Left ventricle myocardium superior (tissue), 1 donor: Measurements from ENCODE around the gene MAPK7. TPM values are rescaled to one million over a fixed set of nuclear protein-coding genes. Genes with fewer than 3 reads are reported as not detected.
"Not testable (repeated sequence)": the region's sequence is repeated elsewhere in the genome, so short reads cannot be mapped to it uniquely, and the experiment has no call there.

Experiments
- ATAC-seq: fragments of 200-7000 bp; cut with Tn5 transposase; one replicate; pipeline ENCODE4 v1.9.1; 2020; ENCODE audit warnings: mild to moderate bottlenecking, moderate library complexity
- DNase-seq: peaks from one replicate; pipeline ENCODE4 v3.0.0-alpha.2; 2020
- intact Hi-C: fragments of 100-400 bp; cut with micrococcal nuclease; formaldehyde crosslinking; loops from one replicate; pipeline ENCODE4 v1.11.0; 2022
- total RNA-seq: library from RNA; stranded (reverse); fragmentation: NEBNext Ultra II Directional; extraction: Animal tissue kit (Norgen Biotek cat#: 25700); gene quantifications from one replicate; pipeline ENCODE4 v1.2.1, GENCODE V29; 2021
- donor health status: DM: no; HTN: yes; CAD: no; lungs with severe emphysema.

Gene MAPK7
- total RNA-seq, 1 donor from 2014 or later, result 10.7 TPM

DNA sequence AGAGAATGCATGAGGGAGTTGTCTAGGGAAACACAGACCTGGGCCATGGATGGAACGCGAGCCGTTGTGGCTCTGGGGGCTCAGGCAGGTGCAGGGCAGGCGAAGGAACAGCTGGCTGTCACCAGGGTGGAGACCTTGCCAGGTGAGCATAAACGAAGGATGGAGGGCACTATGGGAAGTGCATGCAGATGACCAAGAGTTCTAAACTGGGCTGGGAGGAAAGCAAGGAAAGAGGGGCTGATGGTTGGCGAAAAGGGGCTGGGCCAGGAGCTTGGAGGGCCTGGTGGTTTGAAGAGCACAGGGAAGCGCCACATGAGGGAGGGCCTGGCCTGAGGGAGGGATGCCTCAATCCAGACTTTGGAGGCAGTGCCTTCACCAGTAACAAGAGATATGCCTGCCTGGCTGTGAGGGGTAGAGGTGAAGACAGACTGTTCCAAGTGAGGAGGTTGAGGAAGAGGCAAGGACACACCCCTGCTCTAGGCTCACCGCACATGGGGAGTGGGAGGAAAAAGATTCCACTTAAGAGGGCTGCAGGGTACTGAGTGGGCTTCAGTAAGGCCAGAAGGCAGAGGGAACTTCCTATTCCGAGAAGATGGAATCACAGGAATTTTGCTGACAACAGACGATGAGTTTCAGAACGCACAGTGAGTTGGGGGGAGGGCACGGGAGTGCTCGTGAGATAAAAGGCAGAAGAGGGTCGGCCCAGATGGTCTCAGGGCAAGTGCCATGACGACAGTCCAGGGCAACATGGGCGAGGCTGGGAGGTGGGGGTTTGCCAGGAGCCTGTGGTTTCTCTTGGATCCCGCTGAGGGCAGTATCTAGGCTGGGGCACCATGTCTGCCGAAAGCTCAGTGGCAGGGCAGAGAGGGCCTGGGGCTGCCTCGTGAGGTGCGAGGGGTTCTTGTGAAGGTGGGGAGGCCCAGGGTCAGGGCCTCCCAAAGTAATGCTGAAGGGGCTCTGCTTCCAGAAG is 36.4 kb upstream of the MAPK7 start:
- no peak for DNase-seq
- intact Hi-C loops, result no loop called here
- ATAC-seq, result no peak

DNA sequence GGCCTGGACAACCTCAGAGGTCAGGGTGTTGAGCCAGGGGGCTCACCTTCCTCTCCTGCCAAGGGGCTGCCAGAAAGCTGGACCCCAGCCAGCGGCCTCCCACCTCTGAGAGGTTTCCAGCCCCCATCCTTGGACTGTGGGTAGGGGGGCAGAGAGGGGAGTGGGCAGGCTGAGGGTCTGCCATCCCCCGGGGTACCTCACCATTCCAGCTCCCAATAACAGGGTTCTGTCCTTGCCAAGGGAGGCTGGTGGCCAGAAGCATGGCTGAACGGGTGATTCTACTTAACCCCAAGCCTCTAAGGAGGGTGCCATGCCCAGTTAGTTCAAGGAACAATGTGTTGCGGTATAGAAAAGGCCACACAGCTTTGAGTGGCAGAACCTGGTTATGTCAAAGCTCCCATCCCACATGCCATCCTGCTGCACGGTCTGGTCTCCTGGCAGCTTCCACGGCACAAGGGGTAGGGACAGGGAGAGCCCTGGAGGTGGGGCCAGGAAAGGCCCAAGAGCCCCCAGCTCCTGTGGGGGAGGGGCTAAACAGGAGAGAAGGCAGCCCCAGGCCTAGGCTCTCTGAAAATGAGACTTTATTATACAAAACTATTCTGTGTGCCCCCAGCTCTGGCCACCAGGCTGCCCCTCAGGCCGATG is 35.6 kb upstream of the MAPK7 start:
- intact Hi-C loops, result no loop called here
- DNase-seq (no peak), ATAC-seq (no peak)

DNA sequence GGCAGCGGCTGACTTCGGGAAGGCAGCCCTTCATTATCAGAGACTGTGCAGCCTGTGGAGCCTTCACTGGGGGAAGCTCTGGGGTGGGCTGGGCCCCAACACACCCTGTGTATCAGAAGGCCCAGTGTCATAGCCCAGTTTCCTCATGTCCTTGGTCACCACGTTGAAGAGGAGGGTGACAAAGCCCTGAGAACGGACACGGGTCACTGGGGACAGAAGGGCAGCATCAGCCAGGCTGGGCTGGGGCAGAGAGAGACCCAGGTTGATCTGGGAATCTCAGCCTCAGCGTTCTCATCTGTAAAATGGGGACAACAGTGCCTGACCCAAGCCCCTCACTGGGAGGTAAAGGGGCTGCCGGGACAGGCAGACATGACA is 35.1 kb upstream of the MAPK7 start:
- intact Hi-C loops, result no loop called here
- DNase-seq (no peak), ATAC-seq (no peak)

DNA sequence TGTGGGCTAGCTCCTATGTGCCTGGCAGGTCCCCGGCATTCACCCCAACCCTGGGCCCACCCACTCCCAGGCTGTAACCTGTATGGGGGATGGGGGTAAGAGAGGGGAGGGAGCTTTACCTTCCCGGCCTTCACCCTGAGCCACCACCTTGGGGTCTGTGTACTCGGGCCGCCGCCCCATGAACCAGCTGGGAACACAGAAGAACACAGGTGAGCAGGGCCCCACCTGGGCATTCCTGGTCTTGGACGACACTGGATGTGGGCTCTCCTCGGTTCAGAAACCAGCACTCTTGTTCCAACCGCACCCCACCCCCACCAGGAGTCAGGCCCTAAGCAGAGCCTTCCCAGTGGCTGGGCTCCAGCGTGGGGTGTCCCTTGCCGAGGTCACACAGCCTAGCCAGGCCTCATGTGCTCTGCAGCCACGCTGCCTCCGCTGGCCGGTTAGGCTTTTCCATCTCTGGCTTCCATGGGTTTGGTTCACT is 34.6 kb upstream of the MAPK7 start:
- intact Hi-C loops, result no loop called here
- ATAC-seq, result no peak
- no peak for DNase-seq

DNA sequence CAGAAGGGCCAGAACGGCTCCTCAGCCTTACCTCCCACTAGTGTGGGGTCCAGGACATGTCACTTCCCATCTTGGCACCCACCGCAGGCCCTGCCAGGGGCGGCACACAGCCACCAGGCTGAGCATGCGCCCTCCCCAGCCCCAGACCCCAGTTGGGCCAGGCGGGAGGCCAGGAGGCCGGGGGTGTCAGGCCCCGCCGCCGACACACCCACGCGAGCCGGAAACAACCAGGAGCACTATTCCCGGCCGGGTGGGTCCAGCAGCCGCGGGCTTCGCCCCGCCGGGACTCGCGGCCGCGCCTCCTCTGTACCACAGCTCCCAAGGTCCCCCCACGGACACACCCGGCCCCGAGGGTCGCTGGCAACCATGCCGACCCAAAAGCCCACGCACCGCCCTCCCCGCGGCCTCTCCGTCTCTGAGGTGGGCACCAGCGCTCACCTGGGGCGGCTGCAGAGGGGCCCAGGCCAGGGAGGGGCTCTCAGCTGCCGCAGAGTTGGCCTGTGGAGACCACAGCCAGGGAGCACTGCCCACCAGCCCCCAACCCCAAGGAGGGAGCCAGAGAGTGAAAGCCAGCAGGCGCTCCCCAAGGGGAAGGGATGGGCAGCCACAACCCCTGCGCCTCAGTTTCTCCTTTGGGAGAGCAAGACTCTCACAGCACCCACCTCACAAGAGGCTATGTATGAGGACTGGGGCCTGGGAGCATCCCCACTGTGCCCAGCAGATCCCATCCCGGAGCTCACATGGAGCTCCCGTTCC is 33.8 kb upstream of the MAPK7 start:
- ATAC-seq (no peak), DNase-seq (no peak)
- intact Hi-C loops, result no loop called here

DNA sequence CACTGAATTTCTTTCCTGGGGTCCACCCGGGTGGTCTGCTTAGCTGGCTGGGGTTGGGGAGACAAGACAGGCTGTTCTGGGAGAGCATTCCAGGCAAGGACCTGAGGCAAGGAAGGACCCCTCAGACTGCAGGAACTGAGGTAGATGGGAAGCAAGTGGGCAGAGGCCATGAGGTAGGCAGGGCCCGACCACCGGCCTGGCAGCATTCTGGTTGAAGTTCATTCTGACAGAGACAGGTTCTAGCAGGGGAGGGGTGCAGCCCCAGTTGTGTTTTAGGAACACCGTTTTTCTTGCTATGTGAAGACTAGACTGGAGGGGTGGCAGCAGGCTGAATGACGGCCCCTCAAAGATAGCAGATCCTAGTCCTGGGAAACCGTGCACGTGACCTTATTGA is 33.2 kb upstream of the MAPK7 start:
- DNase-seq (no peak), ATAC-seq (no peak)
- intact Hi-C loops, result no loop called here

DNA sequence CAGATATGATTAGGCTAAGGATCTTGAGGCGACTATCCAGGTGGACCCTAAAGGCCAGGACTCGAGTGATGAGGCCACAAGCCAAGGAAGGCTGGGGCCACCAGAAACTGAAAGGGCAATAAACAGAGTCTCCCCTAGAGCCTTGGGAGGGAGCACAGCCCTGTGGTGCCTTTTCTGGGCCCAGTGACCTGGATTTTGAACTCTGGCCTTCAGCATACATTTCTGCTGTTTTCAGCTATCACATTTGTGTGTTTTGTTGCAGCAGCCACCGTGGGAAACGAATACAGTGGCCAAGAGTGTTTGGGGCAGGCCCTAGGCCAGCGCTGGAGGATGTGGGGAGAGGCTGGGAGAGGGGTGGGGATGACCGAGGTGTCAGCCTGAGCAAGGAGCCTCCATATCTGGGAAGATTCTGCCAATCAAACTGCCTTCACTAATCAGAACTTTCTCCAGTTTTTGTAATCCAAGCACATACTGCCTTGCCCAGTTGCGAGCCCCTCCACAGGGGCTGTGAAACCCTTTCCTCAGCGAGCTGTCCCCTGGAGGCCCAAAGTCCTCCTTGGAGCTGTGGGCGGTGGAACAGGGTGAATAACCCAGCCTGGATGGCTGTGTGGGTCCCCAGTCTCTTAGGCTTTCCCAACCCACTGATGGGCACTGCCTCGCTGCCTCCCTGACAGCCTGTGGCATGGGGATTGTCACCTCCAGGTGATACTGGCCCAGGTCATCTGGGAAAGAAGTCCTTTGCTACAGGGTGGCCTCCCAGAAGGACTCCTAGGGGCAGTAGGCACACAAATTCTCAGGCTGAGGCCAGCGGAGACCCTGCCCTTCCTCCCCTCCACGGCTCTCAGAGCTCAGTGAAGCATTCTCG is 32.6 kb upstream of the MAPK7 start:
- DNase-seq, result no peak
- intact Hi-C loops, result no loop called here
- ATAC-seq, result no peak

DNA sequence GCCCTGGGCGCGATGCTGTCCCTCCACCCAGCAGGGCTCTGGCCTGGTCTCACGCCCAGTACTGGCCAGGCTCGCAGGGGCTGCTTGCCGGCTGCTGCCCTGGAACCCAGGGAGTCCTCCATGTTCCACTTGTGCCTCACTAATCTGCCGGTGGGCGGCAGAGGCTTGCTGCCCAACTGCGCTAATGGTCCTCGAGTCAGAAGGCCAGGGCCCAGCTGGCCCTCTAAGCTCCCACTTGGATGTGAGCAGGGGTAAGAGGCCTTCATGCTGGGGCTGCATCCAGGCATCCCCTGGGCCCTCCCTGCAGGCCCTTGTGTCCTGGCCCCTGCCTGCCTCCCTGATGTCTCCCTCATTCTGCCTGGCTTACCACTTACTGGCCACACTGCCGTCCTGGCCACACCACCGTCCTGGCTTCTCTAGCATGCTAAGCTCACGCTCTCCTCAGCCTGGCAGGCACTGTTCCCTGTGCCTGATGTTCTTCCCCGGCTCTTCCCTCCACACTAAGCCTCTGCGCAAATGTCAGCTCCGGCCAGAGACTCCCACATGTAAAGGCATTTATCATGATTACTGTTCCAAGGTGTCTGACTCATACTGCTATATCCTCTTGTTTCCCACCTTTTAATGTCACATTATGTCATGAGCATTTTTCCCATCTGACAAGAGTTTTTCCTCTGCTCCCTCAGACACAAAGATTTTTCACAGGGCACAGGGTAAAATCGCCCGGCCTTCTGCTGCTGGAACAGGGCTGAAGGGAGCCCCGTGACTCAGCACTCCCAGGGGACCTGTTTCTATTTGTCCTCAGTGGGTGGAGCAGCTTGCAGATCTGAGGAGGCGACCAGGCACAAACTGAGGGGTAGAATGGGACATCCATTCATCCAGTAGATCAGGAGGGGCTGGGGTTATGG is 31.7 kb upstream of the MAPK7 start:
- DNase-seq (peak; percentile 80), ATAC-seq (peak; percentile 69)
- intact Hi-C loops, result no loop called here

DNA sequence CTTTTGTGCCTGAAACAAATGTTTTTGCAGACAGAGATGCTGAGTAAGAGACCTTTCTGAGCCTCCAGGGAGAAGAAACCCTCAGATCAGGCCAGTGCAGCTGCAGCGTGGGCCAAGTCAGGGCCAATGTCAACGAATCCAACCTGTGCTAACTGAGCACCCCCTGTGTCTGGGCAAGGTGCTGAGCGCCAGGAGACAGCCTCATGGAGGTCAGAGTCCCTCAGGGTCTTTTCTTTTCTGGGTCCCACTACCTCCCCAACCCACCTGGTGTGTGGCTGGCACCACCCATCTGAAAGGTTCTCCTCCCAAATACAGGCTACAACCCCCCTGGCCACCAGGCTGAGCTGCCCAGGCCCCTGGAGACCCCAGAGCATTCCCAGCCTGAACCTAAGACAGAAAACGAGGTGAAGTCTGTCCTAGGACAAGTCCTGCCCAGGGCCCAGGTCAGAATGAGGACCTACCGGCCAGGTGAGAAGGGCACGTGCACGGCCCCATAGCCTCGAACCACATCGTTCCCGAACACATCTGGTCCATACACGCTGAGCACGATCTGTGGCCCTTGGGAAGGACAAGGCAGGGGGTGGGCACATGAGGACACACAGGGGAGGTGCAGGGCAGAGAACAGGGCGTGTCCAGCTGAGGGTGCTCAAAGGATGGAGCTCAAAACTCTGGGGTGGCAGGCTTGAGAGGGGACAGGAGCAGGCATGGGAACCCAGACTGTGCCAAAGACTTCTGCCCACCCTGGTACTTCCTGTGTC is 30.8 kb upstream of the MAPK7 start:
- intact Hi-C loops, result no loop called here
- no peak for DNase-seq
- no peak for ATAC-seq

DNA sequence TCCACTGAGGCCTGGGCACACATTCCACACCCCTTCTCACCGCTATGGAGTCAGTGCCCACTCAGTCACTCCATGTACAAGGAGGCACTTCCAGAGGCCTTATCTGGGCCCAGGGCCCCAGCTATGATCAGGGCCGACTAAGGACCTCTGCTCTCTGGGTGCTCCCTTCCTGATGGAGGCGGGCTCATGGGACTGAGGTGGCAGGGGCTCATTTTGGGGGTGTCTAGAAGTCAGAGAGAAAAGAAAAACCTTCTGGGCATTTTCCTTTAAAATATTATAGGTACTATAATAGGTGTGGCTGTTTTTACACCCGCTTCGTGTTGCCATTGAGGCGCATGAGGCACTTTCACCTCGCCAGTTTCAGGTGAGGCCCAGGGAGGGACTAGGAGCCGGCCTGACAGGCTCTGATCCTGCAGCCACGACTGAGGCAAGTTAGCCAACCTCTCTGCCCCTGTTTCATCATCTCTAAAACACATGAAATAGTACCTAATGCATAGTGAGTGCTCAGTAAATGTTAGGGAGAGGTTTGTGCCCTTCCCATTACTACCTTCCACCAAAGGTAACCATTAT is 30.1 kb upstream of the MAPK7 start:
- ATAC-seq (no peak), DNase-seq (no peak)
- intact Hi-C loops, result no loop called here

DNA sequence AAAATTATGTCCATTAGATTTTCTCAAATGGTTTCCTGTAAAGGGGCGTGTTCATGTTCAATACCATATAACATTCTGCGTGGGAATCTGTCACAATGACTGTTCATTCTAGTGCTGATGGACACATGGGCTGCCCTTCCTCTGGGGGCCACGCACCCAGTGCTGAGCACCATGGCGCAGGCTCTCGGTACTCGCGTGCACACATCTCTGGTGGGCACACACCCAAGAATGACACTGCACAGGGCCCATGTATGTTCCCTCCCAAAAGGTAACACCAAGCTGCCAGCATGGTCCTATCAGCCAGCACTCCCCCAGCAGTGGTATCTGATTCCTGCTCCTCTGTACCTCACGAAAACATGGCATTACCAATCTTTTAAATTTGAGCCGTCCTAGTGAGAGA is 29.5 kb upstream of the MAPK7 start:
- ATAC-seq (no peak), DNase-seq (no peak)
- intact Hi-C loops, result no loop called here

DNA sequence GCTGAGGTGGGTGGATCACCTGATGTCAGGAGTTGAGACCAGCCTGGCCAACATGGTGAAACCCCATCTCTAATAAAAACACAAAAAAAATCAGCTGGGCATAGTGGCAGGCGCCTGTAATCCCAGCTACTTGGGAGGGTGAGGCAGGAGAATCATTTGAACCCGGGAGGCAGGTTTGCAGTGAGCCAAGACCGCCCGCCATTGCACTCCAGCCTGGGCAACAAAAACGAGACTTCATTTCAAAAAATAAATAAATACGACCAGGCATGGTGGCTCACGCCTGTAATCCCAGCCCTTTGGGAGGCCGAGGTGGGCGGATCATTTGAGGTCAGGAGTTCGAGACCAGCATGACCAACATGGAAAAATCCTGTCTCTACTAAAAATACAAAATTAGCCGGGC is 24.9 kb upstream of the MAPK7 start:
- intact Hi-C loops, ATAC-seq, DNase-seq: not testable (repeated sequence)

DNA sequence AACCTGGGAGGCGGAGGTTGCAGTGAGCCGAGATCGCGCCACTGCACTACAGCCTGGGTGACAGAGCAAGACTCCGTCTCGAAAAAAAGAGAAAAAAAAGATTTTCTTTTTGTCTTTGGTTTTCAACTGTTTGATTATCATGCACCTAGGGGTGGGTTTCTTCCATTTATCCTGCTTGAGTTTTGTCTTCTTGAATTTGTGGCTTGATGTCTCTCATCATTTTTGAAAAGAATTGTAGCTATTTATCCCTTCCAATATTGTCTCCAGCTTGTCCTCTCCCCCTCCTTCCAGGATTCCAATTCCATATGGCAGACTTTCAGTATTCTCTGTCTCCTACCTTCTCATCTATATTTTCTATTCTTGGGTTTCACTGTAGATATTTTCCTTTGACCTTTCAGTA is 23.6 kb upstream of the MAPK7 start:
- ATAC-seq, result no peak
- intact Hi-C loops, result no loop called here
- DNase-seq, result no peak

DNA sequence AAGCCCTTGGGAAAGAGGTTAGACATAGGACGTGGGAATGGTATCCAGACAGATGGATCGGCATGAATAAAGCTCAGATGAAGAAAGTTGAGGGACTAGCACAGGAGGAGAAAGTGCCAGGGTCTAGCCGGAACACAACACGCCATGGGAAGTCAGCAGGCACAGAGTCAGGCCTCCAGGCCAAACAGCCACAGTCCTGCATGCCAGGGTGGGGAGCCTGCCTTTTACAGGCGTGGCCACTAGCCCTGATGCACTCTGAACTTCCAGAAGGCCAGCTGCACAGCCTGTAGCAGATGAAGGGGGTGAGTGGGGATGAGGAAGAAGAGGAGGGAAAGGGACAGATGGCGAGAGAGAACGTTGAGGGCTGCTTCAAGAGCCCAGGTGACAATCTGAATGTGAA is 20.9 kb upstream of the MAPK7 start:
- ATAC-seq, result no peak
- intact Hi-C loops, result no loop called here

DNA sequence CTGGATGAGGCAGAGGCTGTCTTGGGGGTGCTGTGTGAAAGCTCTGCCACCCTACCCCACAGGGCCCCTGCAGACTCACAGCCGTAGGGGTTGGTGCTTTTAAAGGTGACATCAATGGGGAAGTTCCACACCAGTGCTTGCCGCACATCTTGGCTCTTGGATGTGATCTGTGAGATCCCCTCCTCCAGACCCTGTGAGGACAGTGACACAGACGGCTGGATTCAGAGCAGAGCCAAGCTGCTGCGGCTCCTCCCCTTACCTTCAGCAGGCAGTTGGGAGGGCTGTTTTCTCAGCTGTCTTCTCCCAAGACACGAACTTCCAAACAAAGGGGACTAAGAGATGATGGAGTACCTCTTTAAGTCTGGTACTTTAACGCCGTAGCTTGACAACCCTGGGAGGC is 20.5 kb upstream of the MAPK7 start:
- intact Hi-C loops, result no loop called here
- DNase-seq (no peak), ATAC-seq (no peak)

More for the DNA sequence above, 20.9 kb upstream of the MAPK7 start:
- no peak for DNase-seq

DNA sequence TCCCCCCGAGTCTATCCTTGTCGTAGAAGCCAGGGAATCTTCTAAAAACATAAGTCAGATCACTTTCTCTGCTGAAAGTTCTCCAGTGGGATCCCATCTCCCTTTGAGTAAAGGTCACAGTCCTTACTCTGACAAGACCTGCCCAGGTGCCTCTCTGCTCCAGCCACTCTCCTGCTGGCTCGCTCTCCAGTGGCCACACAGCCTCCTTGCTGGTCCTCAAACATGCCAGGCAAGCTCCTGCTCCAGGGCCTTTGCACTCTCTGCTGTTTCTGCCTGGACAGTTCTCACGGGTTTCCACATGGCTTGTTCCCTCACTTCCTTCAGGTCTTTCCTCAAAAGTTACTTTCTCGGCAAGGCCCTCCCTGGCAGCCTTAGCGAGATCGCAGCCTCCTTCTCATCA is 19.1 kb upstream of the MAPK7 start:
- intact Hi-C loops, result no loop called here
- no peak for DNase-seq
- no peak for ATAC-seq

DNA sequence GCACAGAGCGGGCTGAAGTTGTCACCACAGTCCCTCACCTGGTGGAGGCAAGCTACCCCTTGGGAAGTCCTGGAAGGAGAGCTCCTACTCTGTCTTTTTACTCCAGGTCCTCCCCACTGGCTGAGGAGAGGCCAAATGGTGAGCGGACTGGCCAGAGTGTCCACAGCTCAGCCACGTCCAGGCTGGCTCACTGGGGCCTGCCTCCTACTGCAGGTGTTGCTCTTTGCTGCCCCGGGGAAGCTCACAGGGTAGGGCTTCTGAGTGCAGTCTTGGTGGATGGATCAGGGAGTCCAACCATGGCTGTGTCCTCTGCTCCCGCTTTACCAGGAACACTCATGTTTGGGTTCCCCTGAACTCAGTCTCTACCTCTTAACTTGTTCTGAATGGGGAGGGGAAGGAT is 18.4 kb upstream of the MAPK7 start:
- ATAC-seq (no peak), DNase-seq (no peak)
- intact Hi-C loops, result no loop called here
